ENCODE measurements around the gene FGL2. TPM values are rescaled to one million over a fixed set of nuclear protein-coding genes. Genes with fewer than 3 reads are reported as not detected.
A peak's percentile ranks its signal among the peaks of the same experiment; 100 is the strongest.

The FGL2 gene
- total RNA-seq (2012; rRNA removed) (0.56 and 1.3 TPM in 2 replicates), polyA plus RNA-seq (2012; rRNA removed) (0.32 and 0.47 TPM in 2 replicates), Bru-seq, nascent RNA (percentile 51 among the genes with signal in this experiment), BruChase-seq, experiment 1, labeled RNA remaining after a 6-hour chase (percentile 80 among the genes with signal in this experiment), BruChase-seq, experiment 2, labeled RNA remaining after a 2-hour chase (percentile 69 among the genes with signal in this experiment)
- polyA plus RNA-seq (2012; cell fraction: cytosol; rRNA removed): 0.16 and 0.18 TPM in 2 replicates
- polyA plus RNA-seq (2012; cell fraction: nucleus; rRNA removed; ENCODE audit: low replicate concordance): 0.10 TPM in 1 of 2 replicates, not detected in the other
- long read RNA-seq, full-length matches to known transcripts: 1 of 3 reads
- long read RNA-seq, partial matches to known transcripts: 0 of 3 reads
- long read RNA-seq, other reads (novel, unspliced or antisense): 2 of 3 reads

DNA sequence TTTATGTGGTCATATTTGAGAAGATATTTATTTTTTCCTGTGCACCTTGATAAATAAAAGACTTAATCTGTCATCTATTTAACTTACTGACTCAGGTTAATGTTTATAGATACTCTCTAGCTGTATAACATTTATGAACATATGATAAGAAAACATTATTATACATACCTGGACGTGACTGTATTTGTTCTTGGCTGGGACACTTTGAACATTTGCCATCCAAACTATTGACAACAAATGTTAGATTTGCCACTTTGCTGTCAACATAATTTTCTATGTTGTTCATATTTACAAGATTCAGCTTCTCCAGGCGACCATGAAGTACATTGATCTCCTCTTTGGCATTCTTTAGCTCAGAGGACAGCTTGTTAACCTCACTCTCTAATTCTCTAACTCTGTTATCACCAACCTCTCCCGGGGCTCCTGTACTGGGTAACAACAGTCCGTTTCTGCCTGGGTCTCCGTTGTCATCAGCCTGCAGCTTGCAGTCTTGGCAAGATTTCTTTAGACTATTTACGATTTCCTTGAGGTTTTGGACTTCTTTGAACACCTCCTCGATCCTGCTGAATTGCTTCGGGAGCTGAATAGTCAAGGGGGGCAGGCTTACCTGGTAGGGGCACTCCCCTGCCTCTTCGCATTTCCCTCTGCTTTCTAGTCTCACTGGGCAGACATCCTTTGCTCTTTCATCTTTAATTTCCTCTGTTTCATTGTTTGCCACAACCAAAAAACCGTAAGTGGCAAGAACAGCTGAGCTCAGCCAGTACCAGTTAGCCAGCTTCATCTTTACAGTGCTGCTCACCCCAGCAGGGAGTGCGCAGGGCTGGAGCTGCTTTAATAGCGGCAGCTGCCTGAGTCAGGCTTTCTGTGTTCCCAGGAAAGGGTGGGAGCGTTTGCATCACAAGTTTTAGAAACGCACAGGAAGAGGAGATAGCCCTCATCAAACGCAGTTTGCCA, at the start of gene FGL2:
Gene FGL2 (minus strand): TSS at position 807 of the 954 bp plus-strand sequence. CDS start 26 bp downstream, at position 781.
- Histone ChIP-seq H3K36me3 (ENCODE audit: control insufficient read depth, insufficient read depth, low read length) (no peaks in the 10 kb centered on the region; the same call in 1 of the 2 replicates), H3K14ac (replicated peaks; ENCODE audit: low read depth, low read length) (peak within 1 kb of the TSS; percentile 31), H2AK5ac (ENCODE audit: low read depth, low read length) (no peak within 1 kb of the TSS), H3K4me3 (ENCODE audit: insufficient read depth, low read depth, low read length) (peak within 1 kb of the TSS; percentile 50), H4K5ac (ENCODE audit: low read depth, low read length) (peak within 1 kb of the TSS; percentile 39), H3K9me1 (ENCODE audit: insufficient read depth, low read length) (peaks cover 3% of the 10 kb centered on the region; the same call in 1 of the 2 replicates), H4K91ac (ENCODE audit: insufficient read depth, low read depth, low read length) (peak within 1 kb of the TSS; percentile 48; the same call in 1 of the 2 replicates), H2AK9ac (replicated peaks; ENCODE audit: low read depth, low read length, poor library complexity) (no peak within 1 kb of the TSS), H2AFZ (replicated peaks; ENCODE audit: low read length, poor library complexity) (peak within 1 kb of the TSS; percentile 84), H3K9me3 (ENCODE audit: control insufficient read depth, insufficient read depth, low read length) (no peaks in the 10 kb centered on the region), H3K4ac (ENCODE audit: low read depth, low read length) (peak within 1 kb of the TSS; percentile 17; the same call in 1 of the 2 replicates), H3K27me3 (ENCODE audit: control insufficient read depth, insufficient read depth, low read length) (no peaks in the 10 kb centered on the region), H4K8ac (ENCODE audit: low read depth in 2 of 2, low read length in 2 of 2) (peak within 1 kb of the TSS; percentile 48 to 73), H3K27ac (ENCODE audit: insufficient read depth, low read length) (peak within 1 kb of the TSS; percentile 40; the same call in 1 of the 2 replicates), H3K4me2 (ENCODE audit: low read depth, low read length) (peak within 1 kb of the TSS; percentile 85), H2BK15ac (ENCODE audit: low read depth, low read length) (peak within 1 kb of the TSS; percentile 52; the same call in 1 of the 3 replicates), H3K9ac (ENCODE audit: low read depth, low read length) (peak within 1 kb of the TSS; percentile 82), H2BK5ac (ENCODE audit: low read depth, low read length, poor library complexity, severe bottlenecking) (no peak within 1 kb of the TSS), H3K23ac (ENCODE audit: low read depth, low read length) (peak within 1 kb of the TSS; percentile 31; the same call in 1 of the 2 replicates), H3K79me1 (ENCODE audit: low read depth in 1 of 2, low read length in 2 of 2) (no peaks in the 10 kb centered on the region), H2BK20ac (ENCODE audit: low read depth, low read length) (peak within 1 kb of the TSS; percentile 77; the same call in 1 of the 2 replicates), H2BK120ac (ENCODE audit: low read depth, low read length) (peak within 1 kb of the TSS; percentile 50), H3K4me1 (ENCODE audit: control insufficient read depth, insufficient read depth, low read length) (no peaks in the 10 kb centered on the region; the same call in none of the 2 replicates), H3K18ac (ENCODE audit: low read depth, low read length) (peak within 1 kb of the TSS; percentile 26; the same call in 1 of the 2 replicates), H4K20me1 (ENCODE audit: insufficient read depth, low read length) (no peaks in the 10 kb centered on the region), H3K56ac (ENCODE audit: extremely low read depth, insufficient read depth, low read length) (no peak within 1 kb of the TSS)
- ChIA-PET POLR2A (ENCODE audit: unreplicated experiment) (no interaction called here), CTCF (no interaction called here)
- no TSS peak for BruUV-seq (replicated peaks)
- ATAC-seq (ENCODE audit: low read depth) (peak; percentile 100), DNase-seq (peak; percentile 67)
- dilution Hi-C loops (cut with HindIII; ENCODE audit: low sequenced_read_pairs, unreplicated experiment): no loop called here
- intact Hi-C loops (cut with micrococcal nuclease): loop anchor here (5.0 kb wide), 1 partner anchor 38 kb away; no protein-coding TSS in a partner anchor
- in situ Hi-C loops (cut with MboI; ENCODE audit: low sequenced_read_pairs): no loop called here
- WGBS, 2 experiments (ENCODE audit: extremely low coverage in 2 of 2, insufficient read length in 1 of 2): 10% methylated on average over 2 of the region's 15 CpGs; no CpG with 5 or more reads in 1 of the 2 experiments
- no peak for TF ChIP-seq MAZ (IDR thresholded peaks at IDR 0.05; ENCODE audit: borderline replicate concordance, low read depth, low read length)
- TF ChIP-seq, protein P1, sequence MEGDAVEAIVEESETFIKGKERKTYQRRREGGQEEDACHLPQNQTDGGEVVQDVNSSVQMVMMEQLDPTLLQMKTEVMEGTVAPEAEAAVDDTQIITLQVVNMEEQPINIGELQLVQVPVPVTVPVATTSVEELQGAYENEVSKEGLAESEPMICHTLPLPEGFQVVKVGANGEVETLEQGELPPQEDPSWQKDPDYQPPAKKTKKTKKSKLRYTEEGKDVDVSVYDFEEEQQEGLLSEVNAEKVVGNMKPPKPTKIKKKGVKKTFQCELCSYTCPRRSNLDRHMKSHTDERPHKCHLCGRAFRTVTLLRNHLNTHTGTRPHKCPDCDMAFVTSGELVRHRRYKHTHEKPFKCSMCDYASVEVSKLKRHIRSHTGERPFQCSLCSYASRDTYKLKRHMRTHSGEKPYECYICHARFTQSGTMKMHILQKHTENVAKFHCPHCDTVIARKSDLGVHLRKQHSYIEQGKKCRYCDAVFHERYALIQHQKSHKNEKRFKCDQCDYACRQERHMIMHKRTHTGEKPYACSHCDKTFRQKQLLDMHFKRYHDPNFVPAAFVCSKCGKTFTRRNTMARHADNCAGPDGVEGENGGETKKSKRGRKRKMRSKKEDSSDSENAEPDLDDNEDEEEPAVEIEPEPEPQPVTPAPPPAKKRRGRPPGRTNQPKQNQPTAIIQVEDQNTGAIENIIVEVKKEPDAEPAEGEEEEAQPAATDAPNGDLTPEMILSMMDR (conservative IDR thresholded peaks at IDR 0.05; ENCODE audit: low read depth, low read length): no peak
- no peak for TF ChIP-seq RFX5 (IDR thresholded peaks at IDR 0.05; ENCODE audit: low read depth, low read length)
- TF ChIP-seq RAD21 (IDR thresholded peaks at IDR 0.05; ENCODE audit: low read length): no peak
- TF ChIP-seq SMC3 (IDR thresholded peaks at IDR 0.05; ENCODE audit: low read depth, low read length): no peak
- TF ChIP-seq MXI1 (IDR thresholded peaks at IDR 0.05; ENCODE audit: borderline replicate concordance, low read depth, low read length): no peak
- TF ChIP-seq, protein P2, sequence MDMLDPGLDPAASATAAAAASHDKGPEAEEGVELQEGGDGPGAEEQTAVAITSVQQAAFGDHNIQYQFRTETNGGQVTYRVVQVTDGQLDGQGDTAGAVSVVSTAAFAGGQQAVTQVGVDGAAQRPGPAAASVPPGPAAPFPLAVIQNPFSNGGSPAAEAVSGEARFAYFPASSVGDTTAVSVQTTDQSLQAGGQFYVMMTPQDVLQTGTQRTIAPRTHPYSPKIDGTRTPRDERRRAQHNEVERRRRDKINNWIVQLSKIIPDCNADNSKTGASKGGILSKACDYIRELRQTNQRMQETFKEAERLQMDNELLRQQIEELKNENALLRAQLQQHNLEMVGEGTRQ (IDR thresholded peaks at IDR 0.05; ENCODE audit: low read depth, low read length): no peak
- no peak for TF ChIP-seq CHD1 (IDR thresholded peaks at IDR 0.05; ENCODE audit: low read depth, low read length)
- no peak for TF ChIP-seq CEBPB (IDR thresholded peaks at IDR 0.05; ENCODE audit: low read depth, low read length)
- no peak for TF ChIP-seq BHLHE40 (IDR thresholded peaks at IDR 0.05; ENCODE audit: low read depth, low read length)
- no peak for TF ChIP-seq NFE2L2 (IDR thresholded peaks at IDR 0.05; ENCODE audit: low read depth, low read length)
- no peak for TF ChIP-seq RCOR1 (IDR thresholded peaks at IDR 0.05; ENCODE audit: insufficient replicate concordance, low read length)

All from IMR-90 (cell line).